Thyroid gland (tissue), 4 donors: ENCODE data around the gene SLC23A2. TPM values are rescaled to one million over a fixed set of nuclear protein-coding genes. Genes with fewer than 3 reads are reported as not detected.
A peak's percentile ranks its signal among the peaks of the same experiment; 100 is the strongest.

Experiments
- DNase-seq, 2 donors: peaks; one replicate each; pipeline ENCODE4 v3.0.0-alpha.2; 2019
- H3K27ac ChIP-seq, 3 donors: fragments of 200-600 bp; sonication (generic); 1 replicate in 2 of 3; 2 replicates in 1 of 3; pipeline ENCODE4 v1.5.1; 2016 to 2019; ENCODE audit warnings: mild to moderate bottlenecking in 1 of 3, moderate library complexity in 1 of 3
- H3K27me3 ChIP-seq: fragments of 200-600 bp; sonication (generic); one replicate; pipeline ENCODE4 v1.5.1; 2019
- H3K36me3 ChIP-seq, 2 donors: fragments of 200-600 bp; sonication (generic); one replicate each; pipeline ENCODE4 v1.5.1; 2016 to 2019
- H3K4me1 ChIP-seq, 2 donors: fragments of 200-600 bp; sonication (generic); one replicate each; pipeline ENCODE4 v1.5.1; 2017 to 2019
- H3K4me3 ChIP-seq, 3 donors: fragments of 200-600 bp; sonication (generic); replicated peaks in 1 of 3; 1 replicate in 2 of 3; 2 replicates in 1 of 3; pipeline ENCODE4 v1.5.1; 2016; ENCODE audit warnings: mild to moderate bottlenecking in 1 of 3
- H3K9me3 ChIP-seq: fragments of 200-600 bp; sonication (generic); one replicate; pipeline ENCODE4 v1.5.1; 2017
- POLR2A ChIP-seq, 2 donors: fragments of 450-650 bp; IDR thresholded peaks; one replicate each; pipeline ENCODE4 v1.6.1; 2017; ENCODE audit warnings: antibody characterized with exemption in 2 of 2, mild to moderate bottlenecking in 2 of 2, moderate library complexity in 1 of 2
- WGBS, 2 donors: methylation state at CpG; one replicate each; pipeline ENCODE4 v1.1.5; 2017; 5-methylcytosine and 5-hydroxymethylcytosine counted together
- intact Hi-C: fragments of 100-400 bp; cut with DNase I; formaldehyde crosslinking; loops from one replicate; pipeline ENCODE4 v1.15.1; 2023
- total RNA-seq, 4 donors: library from RNA; depleted of rRNA; stranded (reverse); fragments of >200 nt; gene quantifications; one replicate each; pipeline ENCODE4 v1.2.3, GENCODE V29; 2016
- TF ChIP-seq, protein P1 (sequence below), 6 experiments: fragments of 200-600 bp in 3 of 6; fragments of 450-650 bp in 3 of 6; sonication (generic) in 3 of 6; IDR thresholded peaks; one replicate each; pipeline ENCODE4 v1.5.1; 2016 to 2019; ENCODE audit warnings: antibody characterized with exemption in 6 of 6, mild to moderate bottlenecking in 2 of 6, inconsistent platforms in 1 of 6, moderate library complexity in 1 of 6

SLC23A2 gene
- total RNA-seq, 4 donors from 2014 or later, result 36.3 to 67.1 (median 53.7) TPM

DNA sequence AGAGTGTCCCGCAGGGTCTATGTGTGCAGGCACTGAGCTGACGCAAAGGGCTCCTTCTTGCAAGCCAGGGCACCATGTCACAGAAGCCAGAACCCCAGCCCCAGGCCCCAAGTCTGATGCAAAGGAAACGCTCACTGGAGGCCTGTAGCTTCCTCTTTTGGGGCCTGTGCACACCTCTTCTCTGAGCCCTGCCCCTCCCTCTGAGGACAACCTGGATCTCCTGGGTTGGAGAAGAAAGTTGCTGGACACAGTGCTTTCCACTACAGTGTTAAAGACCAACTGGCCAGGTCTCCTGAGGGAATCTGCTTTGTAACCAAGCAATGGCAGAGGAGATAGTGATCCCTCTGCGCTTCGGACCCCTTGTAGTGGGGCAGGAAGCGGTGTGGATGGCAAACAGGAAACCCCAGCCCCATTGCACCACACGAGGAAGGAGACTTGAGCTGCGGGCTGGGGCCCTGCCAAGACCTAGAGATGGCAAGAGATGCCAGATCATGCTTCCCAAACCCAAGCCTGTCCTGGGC, 189.6 kb downstream of the SLC23A2 start:
- intact Hi-C loops, result no loop called here
- peak; percentile 28 to 32 for DNase-seq
- peaks cover 0 to 16% of the 10 kb centered on the region in 2 donors for H3K4me1 ChIP-seq
- H3K27me3 ChIP-seq, result no peaks in the 10 kb centered on the region
- peak overlapping the region in 1 of 3 donors; percentile 66 for H3K27ac ChIP-seq
- no peak overlapping the region for H3K4me3 ChIP-seq
- TF ChIP-seq, protein P1, sequence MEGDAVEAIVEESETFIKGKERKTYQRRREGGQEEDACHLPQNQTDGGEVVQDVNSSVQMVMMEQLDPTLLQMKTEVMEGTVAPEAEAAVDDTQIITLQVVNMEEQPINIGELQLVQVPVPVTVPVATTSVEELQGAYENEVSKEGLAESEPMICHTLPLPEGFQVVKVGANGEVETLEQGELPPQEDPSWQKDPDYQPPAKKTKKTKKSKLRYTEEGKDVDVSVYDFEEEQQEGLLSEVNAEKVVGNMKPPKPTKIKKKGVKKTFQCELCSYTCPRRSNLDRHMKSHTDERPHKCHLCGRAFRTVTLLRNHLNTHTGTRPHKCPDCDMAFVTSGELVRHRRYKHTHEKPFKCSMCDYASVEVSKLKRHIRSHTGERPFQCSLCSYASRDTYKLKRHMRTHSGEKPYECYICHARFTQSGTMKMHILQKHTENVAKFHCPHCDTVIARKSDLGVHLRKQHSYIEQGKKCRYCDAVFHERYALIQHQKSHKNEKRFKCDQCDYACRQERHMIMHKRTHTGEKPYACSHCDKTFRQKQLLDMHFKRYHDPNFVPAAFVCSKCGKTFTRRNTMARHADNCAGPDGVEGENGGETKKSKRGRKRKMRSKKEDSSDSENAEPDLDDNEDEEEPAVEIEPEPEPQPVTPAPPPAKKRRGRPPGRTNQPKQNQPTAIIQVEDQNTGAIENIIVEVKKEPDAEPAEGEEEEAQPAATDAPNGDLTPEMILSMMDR (IDR thresholded peaks at IDR 0.05), result no peak
- no peak for TF ChIP-seq POLR2A (IDR thresholded peaks at IDR 0.05)
- H3K9me3 ChIP-seq, result no peaks in the 10 kb centered on the region
- 85 to 86% methylated on average over 8 of the region's 8 CpGs for WGBS, 2 donors
- no peaks in the 10 kb centered on the region for H3K36me3 ChIP-seq

DNA sequence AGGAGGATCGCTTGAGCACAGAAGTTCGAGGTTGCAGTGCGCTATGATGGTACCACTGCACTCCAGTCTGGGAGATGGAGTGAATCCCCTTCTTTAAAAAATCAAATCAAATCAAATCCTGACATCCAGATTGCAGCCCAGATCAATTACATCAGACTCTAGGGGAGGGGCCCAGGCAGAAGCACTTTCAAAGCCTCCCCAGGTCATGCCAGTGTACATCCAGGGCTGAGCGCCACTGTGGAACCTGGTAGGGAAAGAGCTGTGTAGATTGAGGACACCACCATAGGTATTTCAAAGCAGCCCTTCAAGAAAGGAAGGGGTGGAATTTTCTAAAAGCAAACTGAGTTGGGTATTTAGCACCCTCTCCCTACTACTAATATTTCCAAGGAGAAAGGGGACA, 190.1 kb downstream of the SLC23A2 start:
- H3K4me1 ChIP-seq, result peaks cover 0 to 16% of the 10 kb centered on the region in 2 donors
- no peaks in the 10 kb centered on the region for H3K36me3 ChIP-seq
- 94 to 98% methylated on average over 4 of the region's 4 CpGs for WGBS, 2 donors
- H3K9me3 ChIP-seq, result no peaks in the 10 kb centered on the region
- intact Hi-C loops, result no loop called here
- H3K27me3 ChIP-seq, result no peaks in the 10 kb centered on the region
- TF ChIP-seq, protein P1 (IDR thresholded peaks at IDR 0.05), result no peak
- TF ChIP-seq POLR2A (IDR thresholded peaks at IDR 0.05), result no peak
- no peak for DNase-seq
- no peak overlapping the region for H3K4me3 ChIP-seq
- H3K27ac ChIP-seq, result no peak overlapping the region

DNA sequence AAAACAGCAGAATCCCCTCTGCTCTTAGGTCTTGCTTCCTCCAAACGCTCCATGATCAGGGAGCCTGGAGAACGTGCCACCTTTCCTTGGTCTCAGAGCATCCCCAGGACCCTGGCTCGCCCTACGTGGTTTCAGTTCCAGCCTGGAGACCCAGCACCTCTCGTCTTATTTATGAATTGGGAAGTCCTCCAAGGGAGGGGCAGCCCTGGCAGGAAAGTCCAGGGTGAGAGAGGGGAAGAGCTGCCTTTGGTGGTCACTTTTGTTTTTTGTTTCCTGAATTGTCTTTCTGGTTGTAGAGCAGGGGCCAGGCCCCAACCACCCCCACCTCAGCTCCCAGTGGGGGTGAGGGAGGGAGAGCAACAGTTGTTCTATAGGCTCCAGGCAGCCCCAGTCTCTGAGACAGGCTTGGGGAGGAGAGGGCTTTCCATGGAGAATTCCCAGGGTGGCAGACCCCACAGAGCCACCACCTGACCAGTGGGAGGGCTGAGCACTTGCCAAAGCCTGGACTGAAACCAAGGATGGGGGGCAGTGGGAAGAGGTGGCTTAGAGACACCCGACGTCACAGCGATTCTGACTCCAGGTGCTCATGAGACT, 190.8 kb downstream of the SLC23A2 start:
- H3K27ac ChIP-seq, result no peak overlapping the region
- H3K4me3 ChIP-seq, result no peak overlapping the region
- intact Hi-C loops, result no loop called here
- H3K4me1 ChIP-seq, result peaks cover 0 to 16% of the 10 kb centered on the region in 2 donors
- H3K27me3 ChIP-seq, result no peaks in the 10 kb centered on the region
- WGBS, 2 donors, result 72 to 79% methylated on average over 8 of the region's 8 CpGs
- no peak for DNase-seq
- no peaks in the 10 kb centered on the region for H3K36me3 ChIP-seq
- TF ChIP-seq, protein P1 (IDR thresholded peaks at IDR 0.05), result no peak
- no peak for TF ChIP-seq POLR2A (IDR thresholded peaks at IDR 0.05)
- H3K9me3 ChIP-seq, result no peaks in the 10 kb centered on the region

DNA sequence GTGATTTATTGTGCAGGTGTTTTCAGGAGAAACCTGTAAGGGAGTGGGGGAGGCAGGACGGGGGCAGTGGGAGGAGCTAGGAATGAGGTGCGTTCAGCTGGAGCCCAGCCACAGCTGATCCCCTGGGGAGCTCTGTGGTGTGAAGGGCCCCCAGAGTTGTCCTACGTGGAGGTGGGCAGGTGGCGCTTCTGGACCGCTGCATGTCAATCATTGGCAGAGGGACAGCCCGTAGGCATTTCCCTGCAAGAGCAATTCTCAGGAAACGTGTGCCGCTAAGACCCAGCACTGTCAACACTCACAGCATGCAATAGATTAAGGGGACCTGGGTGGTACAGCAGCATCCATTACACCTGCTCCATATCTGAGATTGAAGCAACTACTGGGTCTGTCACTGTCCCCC, 191.6 kb downstream of the SLC23A2 start:
- Histone ChIP-seq H3K36me3 (no peaks in the 10 kb centered on the region), H3K9me3 (no peaks in the 10 kb centered on the region), H3K4me1 (peaks cover 0 to 16% of the 10 kb centered on the region in 2 donors), H3K27ac (no peak overlapping the region), H3K27me3 (no peaks in the 10 kb centered on the region), H3K4me3 (no peak overlapping the region)
- intact Hi-C loops, result no loop called here
- DNase-seq, result no peak
- TF ChIP-seq, protein P1 (IDR thresholded peaks at IDR 0.05), result no peak
- TF ChIP-seq POLR2A (IDR thresholded peaks at IDR 0.05), result no peak
- WGBS, 2 donors, result 44 to 47% methylated on average over 5 to 7 of the region's 8 CpGs

DNA sequence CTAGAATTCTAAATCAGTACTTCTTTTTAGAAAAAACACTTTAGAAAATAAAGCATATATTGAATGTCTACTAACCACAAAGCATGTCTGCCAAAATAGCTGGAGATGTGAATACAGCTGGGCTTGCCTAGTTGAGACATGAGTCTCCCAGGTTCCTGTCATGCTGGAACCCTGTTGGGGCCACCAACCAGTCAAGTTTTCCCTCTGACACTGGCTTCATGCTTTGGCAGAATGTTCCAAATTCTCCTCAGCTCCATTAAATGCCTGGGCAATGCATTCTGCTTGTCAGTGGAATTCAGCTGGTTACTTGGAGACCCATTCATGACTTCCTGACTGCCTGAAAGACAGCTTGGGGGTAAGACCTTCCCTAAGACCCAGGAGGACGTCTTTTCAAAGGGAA, 192.4 kb downstream of the SLC23A2 start:
- intact Hi-C loops, result no loop called here
- TF ChIP-seq, protein P1 (IDR thresholded peaks at IDR 0.05), result no peak
- no peak for TF ChIP-seq POLR2A (IDR thresholded peaks at IDR 0.05)
- WGBS, 2 donors, result 83 to 89% methylated on average over 1 of the region's 1 CpG
- Histone ChIP-seq H3K4me1 (peaks cover 0 to 12% of the 10 kb centered on the region in 2 donors), H3K36me3 (no peaks in the 10 kb centered on the region), H3K27me3 (no peaks in the 10 kb centered on the region), H3K4me3 (no peak overlapping the region), H3K27ac (no peak overlapping the region), H3K9me3 (no peaks in the 10 kb centered on the region)
- no peak for DNase-seq
